GM19238 (cell line): ENCODE results near the gene PIMREG.
"Not testable (repeated sequence)": the region's sequence is repeated elsewhere in the genome, so short reads cannot be mapped to it uniquely, and the experiment has no call there.

Experiments used
- DNase-seq: peaks from one replicate; pipeline ENCODE4 v3.0.0; 2011; ENCODE audit warnings: low spot score; ENCODE audit not compliant: insufficient read length

Gene PIMREG

GRCh38 chr17:6477831-6478383 is 33.7 kb downstream of the PIMREG start:
- no peak for DNase-seq

- DNase-seq = no peak
These were observed 34.2 kb downstream of the PIMREG start for GRCh38 chr17:6478486-6478885.

GRCh38 chr17:6479622-6480302 is 35.5 kb downstream of the PIMREG start:
- no peak for DNase-seq

- DNase-seq = no peak
These were observed 36.0 kb downstream of the PIMREG start for GRCh38 chr17:6480303-6480675.

- no peak for DNase-seq
These were observed 37.8 kb downstream of the PIMREG start for GRCh38 chr17:6482105-6482455.

- DNase-seq = not testable (repeated sequence)
These were observed 38.5 kb downstream of the PIMREG start for GRCh38 chr17:6482796-6483195.

GRCh38 chr17:6483507-6483906 is 39.3 kb downstream of the PIMREG start:
- DNase-seq = no peak

GRCh38 chr17:6485646-6486412 is 41.6 kb downstream of the PIMREG start:
- no peak for DNase-seq

GRCh38 chr17:6487251-6488007 is 43.2 kb downstream of the PIMREG start:
- DNase-seq = no peak

GRCh38 chr17:6488008-6488539 is 43.8 kb downstream of the PIMREG start:
- DNase-seq = no peak

GRCh38 chr17:6489016-6489550 is 44.8 kb downstream of the PIMREG start:
- no peak for DNase-seq

GRCh38 chr17:6491071-6491700 is 46.9 kb downstream of the PIMREG start:
- DNase-seq = no peak

GRCh38 chr17:6492892-6493674 is 48.8 kb downstream of the PIMREG start:
- no peak for DNase-seq

- no peak for DNase-seq
These were observed 50.1 kb downstream of the PIMREG start for GRCh38 chr17:6494239-6494941.

GRCh38 chr17:6495450-6496115 is 51.3 kb downstream of the PIMREG start:
- no peak for DNase-seq

GRCh38 chr17:6496116-6496481 is 51.8 kb downstream of the PIMREG start:
- no peak for DNase-seq

- DNase-seq = no peak
These were observed 52.6 kb downstream of the PIMREG start for GRCh38 chr17:6496640-6497441.

- no peak for DNase-seq
These were observed 53.4 kb downstream of the PIMREG start for GRCh38 chr17:6497496-6498221.
